ENCODE results near the gene RBL1. TPM values are rescaled to one million over a fixed set of nuclear protein-coding genes. Genes with fewer than 3 reads are reported as not detected.

RBL1 gene
- total and polyA plus RNA-seq, 4 donors = 0.60 to 14.7 (median 2.0) TPM

- TF ChIP-seq NR2F2 (IDR thresholded peaks at IDR 0.05) (no peak), EGR1 (IDR thresholded peaks at IDR 0.05; ENCODE audit: low read depth in 2 of 2) (no peak), FOXA1 (IDR thresholded peaks at IDR 0.05) (no peak), GABPA (IDR thresholded peaks at IDR 0.05 in 1 of 2, conservative IDR thresholded peaks at IDR 0.05 in 1 of 2) (no peak), FOXA2 (IDR thresholded peaks at IDR 0.05) (no peak)
- TF ChIP-seq, protein P1, sequence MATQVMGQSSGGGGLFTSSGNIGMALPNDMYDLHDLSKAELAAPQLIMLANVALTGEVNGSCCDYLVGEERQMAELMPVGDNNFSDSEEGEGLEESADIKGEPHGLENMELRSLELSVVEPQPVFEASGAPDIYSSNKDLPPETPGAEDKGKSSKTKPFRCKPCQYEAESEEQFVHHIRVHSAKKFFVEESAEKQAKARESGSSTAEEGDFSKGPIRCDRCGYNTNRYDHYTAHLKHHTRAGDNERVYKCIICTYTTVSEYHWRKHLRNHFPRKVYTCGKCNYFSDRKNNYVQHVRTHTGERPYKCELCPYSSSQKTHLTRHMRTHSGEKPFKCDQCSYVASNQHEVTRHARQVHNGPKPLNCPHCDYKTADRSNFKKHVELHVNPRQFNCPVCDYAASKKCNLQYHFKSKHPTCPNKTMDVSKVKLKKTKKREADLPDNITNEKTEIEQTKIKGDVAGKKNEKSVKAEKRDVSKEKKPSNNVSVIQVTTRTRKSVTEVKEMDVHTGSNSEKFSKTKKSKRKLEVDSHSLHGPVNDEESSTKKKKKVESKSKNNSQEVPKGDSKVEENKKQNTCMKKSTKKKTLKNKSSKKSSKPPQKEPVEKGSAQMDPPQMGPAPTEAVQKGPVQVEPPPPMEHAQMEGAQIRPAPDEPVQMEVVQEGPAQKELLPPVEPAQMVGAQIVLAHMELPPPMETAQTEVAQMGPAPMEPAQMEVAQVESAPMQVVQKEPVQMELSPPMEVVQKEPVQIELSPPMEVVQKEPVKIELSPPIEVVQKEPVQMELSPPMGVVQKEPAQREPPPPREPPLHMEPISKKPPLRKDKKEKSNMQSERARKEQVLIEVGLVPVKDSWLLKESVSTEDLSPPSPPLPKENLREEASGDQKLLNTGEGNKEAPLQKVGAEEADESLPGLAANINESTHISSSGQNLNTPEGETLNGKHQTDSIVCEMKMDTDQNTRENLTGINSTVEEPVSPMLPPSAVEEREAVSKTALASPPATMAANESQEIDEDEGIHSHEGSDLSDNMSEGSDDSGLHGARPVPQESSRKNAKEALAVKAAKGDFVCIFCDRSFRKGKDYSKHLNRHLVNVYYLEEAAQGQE (IDR thresholded peaks at IDR 0.05) = no peak
- TF ChIP-seq, protein P2, sequence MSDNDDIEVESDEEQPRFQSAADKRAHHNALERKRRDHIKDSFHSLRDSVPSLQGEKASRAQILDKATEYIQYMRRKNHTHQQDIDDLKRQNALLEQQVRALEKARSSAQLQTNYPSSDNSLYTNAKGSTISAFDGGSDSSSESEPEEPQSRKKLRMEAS (IDR thresholded peaks at IDR 0.05) = no peak
- H3K4me1 ChIP-seq (ENCODE audit: control insufficient read depth in 4 of 4, insufficient read depth in 4 of 4, low read length in 3 of 4) = no peaks in the 10 kb centered on the region
- H3K9ac ChIP-seq (ENCODE audit: low read depth in 1 of 2, low read length in 2 of 2) = no peak overlapping the region
- DNase-seq (ENCODE audit: low spot score) = no peak
- 83% methylated on average over 6 of the region's 6 CpGs for WGBS
- no peaks in the 10 kb centered on the region for H3K27me3 ChIP-seq (ENCODE audit: control insufficient read depth in 4 of 4, insufficient read depth in 4 of 4, low read length in 3 of 4)
- H3K4me3 ChIP-seq (ENCODE audit: low read depth in 1 of 3, low read length in 3 of 3) = no peak overlapping the region
- no peaks in the 10 kb centered on the region for H3K9me3 ChIP-seq (ENCODE audit: control insufficient read depth in 4 of 4, low read length in 3 of 4)
- H3K27ac ChIP-seq (ENCODE audit: low read depth in 1 of 2, low read length in 2 of 2) = no peak overlapping the region
- H3K36me3 ChIP-seq (ENCODE audit: control insufficient read depth in 4 of 4, insufficient read depth in 3 of 4, low read depth in 1 of 4, low read length in 3 of 4) = peaks cover 0 to 3% (median 0%) of the 10 kb centered on the region in 4 donors
Observed at GRCh38 chr20:37123441-37123840, 27.6 kb upstream of the RBL1 start.

- H3K36me3 ChIP-seq (ENCODE audit: control insufficient read depth in 4 of 4, insufficient read depth in 3 of 4, low read depth in 1 of 4, low read length in 3 of 4) = peaks cover 0 to 3% (median 0%) of the 10 kb centered on the region in 4 donors
- H3K4me3 ChIP-seq (ENCODE audit: low read depth in 1 of 3, low read length in 3 of 3) = no peak overlapping the region
- WGBS = 89% methylated on average over 4 of the region's 4 CpGs
- H3K9me3 ChIP-seq (ENCODE audit: control insufficient read depth in 4 of 4, low read length in 3 of 4) = no peaks in the 10 kb centered on the region
- TF ChIP-seq EGR1 (IDR thresholded peaks at IDR 0.05; ENCODE audit: low read depth in 2 of 2) (no peak), ZBTB33 (IDR thresholded peaks at IDR 0.05) (no peak)
- no peak overlapping the region for H3K9ac ChIP-seq (ENCODE audit: low read depth in 1 of 2, low read length in 2 of 2)
- no peak for DNase-seq (ENCODE audit: low spot score)
- H3K27ac ChIP-seq (ENCODE audit: low read depth in 1 of 2, low read length in 2 of 2) = no peak overlapping the region
- H3K4me1 ChIP-seq (ENCODE audit: control insufficient read depth in 4 of 4, insufficient read depth in 4 of 4, low read length in 3 of 4) = no peaks in the 10 kb centered on the region
- H3K27me3 ChIP-seq (ENCODE audit: control insufficient read depth in 4 of 4, insufficient read depth in 4 of 4, low read length in 3 of 4) = no peaks in the 10 kb centered on the region
Observed at GRCh38 chr20:37120497-37120896, 24.7 kb upstream of the RBL1 start.

- TF ChIP-seq RAD21 (IDR thresholded peaks at IDR 0.05) (no peak), FOXA2 (IDR thresholded peaks at IDR 0.05) (no peak), JUND (IDR thresholded peaks at IDR 0.05) (no peak), TAF1 (conservative IDR thresholded peaks at IDR 0.05) (no peak), ZBTB33 (IDR thresholded peaks at IDR 0.05) (no peak), YY1 (IDR thresholded peaks at IDR 0.05) (no peak), SP1 (IDR thresholded peaks at IDR 0.05) (no peak), NR2F2 (IDR thresholded peaks at IDR 0.05) (no peak), EGR1 (IDR thresholded peaks at IDR 0.05; ENCODE audit: low read depth in 2 of 2) (no peak), GABPA (IDR thresholded peaks at IDR 0.05 in 1 of 2, conservative IDR thresholded peaks at IDR 0.05 in 1 of 2) (no peak)
- TF ChIP-seq, protein P1 (IDR thresholded peaks at IDR 0.05) = no peak
- TF ChIP-seq, protein P2 (IDR thresholded peaks at IDR 0.05) = no peak
- 96% methylated on average over 7 of the region's 7 CpGs for WGBS
- Histone ChIP-seq H3K36me3 (ENCODE audit: control insufficient read depth in 4 of 4, insufficient read depth in 3 of 4, low read depth in 1 of 4, low read length in 3 of 4) (peaks cover 0 to 3% (median under 1%) of the 10 kb centered on the region in 4 donors), H3K4me1 (ENCODE audit: control insufficient read depth in 4 of 4, insufficient read depth in 4 of 4, low read length in 3 of 4) (no peaks in the 10 kb centered on the region), H3K9ac (ENCODE audit: low read depth in 1 of 2, low read length in 2 of 2) (no peak overlapping the region), H3K9me3 (ENCODE audit: control insufficient read depth in 4 of 4, low read length in 3 of 4) (no peaks in the 10 kb centered on the region), H3K27ac (ENCODE audit: low read depth in 1 of 2, low read length in 2 of 2) (no peak overlapping the region), H3K27me3 (ENCODE audit: control insufficient read depth in 4 of 4, insufficient read depth in 4 of 4, low read length in 3 of 4) (no peaks in the 10 kb centered on the region), H3K4me3 (ENCODE audit: low read depth in 1 of 3, low read length in 3 of 3) (no peak overlapping the region)
- no peak for DNase-seq (ENCODE audit: low spot score)
Observed at GRCh38 chr20:37119356-37120036, 23.7 kb upstream of the RBL1 start.

Measured in liver (tissue), 9 donors.